Measurements from ENCODE around the gene FBXO31.

FBXO31 gene

DNA sequence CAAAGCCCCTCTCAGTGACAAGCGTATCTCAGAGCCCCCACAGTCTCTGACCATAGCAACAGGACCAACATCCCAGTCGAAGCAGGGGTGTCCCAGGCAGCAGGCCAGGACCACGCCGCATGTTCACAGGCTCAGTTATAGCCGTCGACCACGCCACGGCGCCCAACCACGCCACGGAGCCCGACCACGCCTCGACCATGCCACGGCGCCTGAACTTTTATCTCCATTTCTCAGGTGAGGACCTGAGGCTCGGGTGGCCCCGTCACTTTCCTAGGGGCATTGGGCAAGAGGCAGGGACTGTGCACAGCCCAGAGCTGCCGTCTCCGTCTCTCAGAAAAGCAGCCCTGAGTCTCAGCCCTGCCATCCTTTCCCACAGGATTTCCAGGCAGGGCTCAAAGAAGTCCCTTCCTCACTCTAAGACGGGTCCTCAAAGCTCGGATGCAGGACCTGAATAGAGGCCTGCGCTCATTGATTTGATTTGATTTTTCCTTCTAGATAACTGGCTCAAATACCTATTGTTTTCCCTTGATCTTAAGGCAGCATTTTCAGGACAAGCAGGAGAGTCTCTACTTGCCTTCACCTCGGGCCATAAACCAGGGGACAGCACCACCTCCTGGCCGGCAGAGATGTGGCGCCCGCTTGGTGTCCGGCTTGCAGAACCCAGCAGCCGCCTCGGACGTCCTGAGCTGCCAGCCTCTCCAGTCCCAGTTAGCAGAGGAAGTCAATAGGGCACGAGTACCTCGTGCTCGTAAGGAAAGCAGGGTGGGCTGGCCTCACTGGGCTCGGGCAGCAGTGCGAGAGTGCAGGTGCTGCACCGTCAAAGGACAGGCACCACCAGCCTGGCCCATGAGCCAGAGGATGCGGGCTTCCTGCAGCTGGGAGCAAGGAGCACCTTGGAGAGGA is 105.1 kb downstream of the FBXO31 start:
- peak; percentile 34 for DNase-seq (ENCODE audit: low read depth)
